ENCODE results near the gene AOPEP. TPM values are rescaled to one million over a fixed set of nuclear protein-coding genes. Genes with fewer than 3 reads are reported as not detected.

The AOPEP gene
- total and polyA plus RNA-seq, 9 of the 15 experiments (the other 6 are each of a cell fraction or from before 2014, with no cell fraction given): 4.5 to 19.3 (median 13.5) TPM

- TF ChIP-seq ELF1 (tag; IDR thresholded peaks at IDR 0.05) (peak; percentile 97), ZFPM2 (CRISPR knock-in tag; IDR thresholded peaks at IDR 0.05) (no peak), NKRF (IDR thresholded peaks at IDR 0.05; ENCODE audit: borderline replicate concordance) (peak; percentile 90), MYC (IDR thresholded peaks at IDR 0.05; ENCODE audit: low read depth, low read length) (peak; percentile 90), MYC (CRISPR knock-in tag; IDR thresholded peaks at IDR 0.05; ENCODE audit: borderline replicate concordance, low read depth) (no peak), PYGO2 (tag; IDR thresholded peaks at IDR 0.05) (no peak), HIVEP1 (CRISPR knock-in tag; IDR thresholded peaks at IDR 0.05) (peak; percentile 86; the same call in 1 of the 2 replicates), CBX8 (IDR thresholded peaks at IDR 0.05; ENCODE audit: borderline replicate concordance, extremely low read depth, low read depth, low read length, poor library complexity, severe bottlenecking) (no peak), SIN3B (IDR thresholded peaks at IDR 0.05; ENCODE audit: low read depth) (peak; percentile 84), POLR2G (IDR thresholded peaks at IDR 0.05; ENCODE audit: low read depth, low read length) (peak; percentile 93), RCOR1 (IDR thresholded peaks at IDR 0.05; ENCODE audit: borderline replicate concordance in 1 of 2, low read depth in 2 of 2, low read length in 2 of 2) (peak in 1 of 2 experiments; percentile 38; a peak in 1 of 4 replicates), POLR2AphosphoS5 (IDR thresholded peaks at IDR 0.05; ENCODE audit: control insufficient read depth, insufficient read depth, low read depth, low read length) (peak; percentile 68), ZNF766 (CRISPR knock-in tag; conservative IDR thresholded peaks at IDR 0.05) (0 out of 2 replicates have a peak, but pooled peaks have one; percentile 51), ZFP36 (IDR thresholded peaks at IDR 0.05; ENCODE audit: low read depth, low read length, partially characterized antibody) (no peak), VEZF1 (CRISPR knock-in tag; IDR thresholded peaks at IDR 0.05) (peak; percentile 34; the same call in 1 of the 2 replicates), ZFX (CRISPR knock-in tag; IDR thresholded peaks at IDR 0.05) (peak; percentile 53; the same call in 1 of the 2 replicates), ZNF561 (CRISPR knock-in tag; conservative IDR thresholded peaks at IDR 0.05) (no peak), GABPB1 (CRISPR knock-in tag; IDR thresholded peaks at IDR 0.05) (peak; percentile 86), CTBP1 (IDR thresholded peaks at IDR 0.05; ENCODE audit: borderline replicate concordance) (peak; percentile 92)
- TF ChIP-seq, protein P1, sequence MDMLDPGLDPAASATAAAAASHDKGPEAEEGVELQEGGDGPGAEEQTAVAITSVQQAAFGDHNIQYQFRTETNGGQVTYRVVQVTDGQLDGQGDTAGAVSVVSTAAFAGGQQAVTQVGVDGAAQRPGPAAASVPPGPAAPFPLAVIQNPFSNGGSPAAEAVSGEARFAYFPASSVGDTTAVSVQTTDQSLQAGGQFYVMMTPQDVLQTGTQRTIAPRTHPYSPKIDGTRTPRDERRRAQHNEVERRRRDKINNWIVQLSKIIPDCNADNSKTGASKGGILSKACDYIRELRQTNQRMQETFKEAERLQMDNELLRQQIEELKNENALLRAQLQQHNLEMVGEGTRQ (CRISPR knock-in tag; IDR thresholded peaks at IDR 0.05): peak; percentile 61
- TF ChIP-seq, protein P2, sequence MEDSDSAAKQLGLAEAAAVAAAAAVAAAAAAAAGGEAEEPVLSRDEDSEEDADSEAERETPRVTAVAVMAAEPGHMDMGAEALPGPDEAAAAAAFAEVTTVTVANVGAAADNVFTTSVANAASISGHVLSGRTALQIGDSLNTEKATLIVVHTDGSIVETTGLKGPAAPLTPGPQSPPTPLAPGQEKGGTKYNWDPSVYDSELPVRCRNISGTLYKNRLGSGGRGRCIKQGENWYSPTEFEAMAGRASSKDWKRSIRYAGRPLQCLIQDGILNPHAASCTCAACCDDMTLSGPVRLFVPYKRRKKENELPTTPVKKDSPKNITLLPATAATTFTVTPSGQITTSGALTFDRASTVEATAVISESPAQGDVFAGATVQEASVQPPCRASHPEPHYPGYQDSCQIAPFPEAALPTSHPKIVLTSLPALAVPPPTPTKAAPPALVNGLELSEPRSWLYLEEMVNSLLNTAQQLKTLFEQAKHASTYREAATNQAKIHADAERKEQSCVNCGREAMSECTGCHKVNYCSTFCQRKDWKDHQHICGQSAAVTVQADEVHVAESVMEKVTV (CRISPR knock-in tag; IDR thresholded peaks at IDR 0.05): no peak
These were observed at the start of gene AOPEP (continued) for GRCh38 chr9:94726495-94727191.

All from K562 (cell line).